Stimulated activated CD4-positive, alpha-beta T cell treated with anti-CD3 and anti-CD28 coated beads, Interleukin-15, amount 100 ng/mL, for 48 hours (primary cell): ENCODE results near the gene CYTH3.
"Not testable (repeated sequence)": the region's sequence is repeated elsewhere in the genome, so short reads cannot be mapped to it uniquely, and the experiment has no call there.

Source experiments
- DNase-seq, 2 donors: peaks; one replicate each; pipeline ENCODE4 v3.0.0-alpha.2; 2020; ENCODE audit warnings: low read depth in 2 of 2

CYTH3 gene

DNA sequence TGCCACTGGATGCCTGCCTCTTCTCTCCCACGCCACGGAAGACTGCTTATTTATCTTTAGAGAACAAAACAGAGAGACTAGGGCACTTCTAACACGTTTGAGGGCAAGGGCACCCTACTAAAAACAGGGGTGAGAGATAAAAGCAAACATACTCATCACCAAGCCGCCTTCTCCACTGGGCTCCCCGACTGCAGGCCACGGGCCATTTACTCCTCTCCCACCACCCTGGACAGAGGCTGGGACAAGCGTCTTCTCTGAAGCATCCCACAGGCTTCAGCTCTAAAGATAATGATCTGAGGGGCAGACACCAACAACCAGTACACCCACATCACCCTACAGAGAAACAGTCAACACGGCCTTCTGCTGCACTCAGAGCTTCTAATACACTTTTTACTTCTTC is 78.7 kb downstream of the CYTH3 start:
- no peak for DNase-seq

DNA sequence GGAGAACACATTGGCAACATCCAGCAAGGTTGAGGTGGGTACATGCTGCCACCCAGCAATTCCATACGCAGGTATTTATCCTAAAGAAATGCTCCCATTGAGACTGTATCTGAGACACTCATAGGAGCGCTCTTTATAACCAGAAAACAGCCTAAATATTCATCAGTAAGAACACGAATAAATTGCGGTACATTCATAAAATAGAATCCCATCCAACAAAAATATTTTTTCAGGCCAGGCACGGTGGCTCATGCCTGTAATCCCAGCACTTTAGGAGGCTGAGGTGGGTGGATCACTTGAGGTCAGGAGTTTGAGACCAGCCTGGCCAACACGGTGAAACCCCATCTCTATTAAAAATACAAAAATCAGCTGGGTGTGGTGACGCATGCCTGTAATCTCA is 81.9 kb downstream of the CYTH3 start:
- not testable (repeated sequence) for DNase-seq

DNA sequence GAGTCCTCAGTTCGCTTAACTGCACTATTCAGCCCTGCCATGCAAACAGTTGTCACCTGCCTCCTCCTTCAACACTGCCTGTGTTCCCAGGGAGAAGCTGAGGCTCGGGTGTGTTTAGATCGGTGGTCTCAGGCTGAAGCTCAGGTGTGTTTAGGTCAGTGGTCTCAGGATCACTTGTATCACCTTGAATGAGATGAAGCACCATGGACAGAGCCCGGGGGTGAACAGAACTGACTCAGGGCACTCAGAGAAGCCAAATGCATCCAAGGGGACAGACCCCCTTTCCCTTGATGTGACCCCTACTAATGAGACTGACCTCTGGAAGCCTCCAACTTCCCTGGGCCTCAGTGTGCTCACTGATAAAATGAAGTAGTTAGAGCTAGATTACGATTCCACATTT is 84.0 kb downstream of the CYTH3 start:
- DNase-seq, result no peak

DNA sequence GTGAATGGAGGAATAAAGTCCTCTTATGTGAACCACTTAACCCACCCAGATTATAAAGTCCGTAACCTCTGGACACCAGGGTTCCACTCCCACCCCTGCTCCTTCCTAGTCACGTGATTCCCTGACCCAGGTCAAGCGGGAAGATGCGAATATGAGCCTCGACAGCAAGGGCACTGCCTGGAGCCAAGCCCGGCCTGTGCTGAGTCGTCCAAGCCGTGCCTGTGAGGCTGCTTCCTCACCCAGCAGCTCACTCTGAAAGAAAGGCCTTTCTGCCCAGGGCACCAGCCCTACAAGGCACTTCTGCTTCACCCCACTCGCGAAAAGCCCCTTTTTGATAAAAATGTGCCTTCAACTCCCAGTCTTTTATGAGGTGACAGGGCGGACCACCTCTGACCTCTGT is 85.8 kb downstream of the CYTH3 start:
- DNase-seq, result no peak

DNA sequence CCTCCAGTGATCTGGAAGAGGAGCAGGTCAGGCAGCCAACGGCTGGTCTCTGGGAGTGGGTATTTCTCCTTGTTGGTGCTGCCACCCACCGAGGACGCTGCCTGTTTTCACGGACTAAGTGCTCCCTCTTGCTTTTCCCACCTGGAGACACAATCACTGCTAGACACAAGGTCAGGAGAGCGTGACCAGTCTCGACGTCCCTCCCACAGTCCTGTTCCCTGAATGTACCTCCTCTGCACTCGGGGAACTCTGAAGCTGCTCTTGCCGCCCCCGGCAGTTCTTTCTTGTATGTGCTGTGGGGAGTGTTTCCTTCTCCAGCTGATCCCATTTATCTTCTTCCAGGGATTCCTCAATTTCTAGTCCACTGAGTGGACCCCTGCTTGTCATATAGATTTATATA is 89.4 kb downstream of the CYTH3 start:
- DNase-seq, result no peak

DNA sequence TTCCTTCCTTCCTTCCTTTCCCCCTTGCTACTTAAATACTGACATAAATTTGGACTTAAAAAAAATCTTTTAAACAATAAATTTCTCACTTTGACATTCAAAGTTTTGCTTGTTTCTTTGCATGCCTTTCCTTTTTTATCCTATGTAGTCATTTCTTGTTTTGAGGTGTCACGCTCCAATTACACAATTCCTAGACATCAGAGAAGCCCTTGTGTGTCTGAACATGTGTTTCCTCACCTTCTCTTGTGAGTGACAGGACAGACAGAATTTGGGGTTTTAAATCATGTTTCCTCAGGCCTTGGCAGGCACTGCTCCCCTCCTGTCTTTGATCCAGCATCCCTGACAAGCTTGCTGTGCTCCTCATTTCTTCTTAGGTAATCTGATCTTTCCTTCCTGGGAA is 91.3 kb downstream of the CYTH3 start:
- no peak for DNase-seq

DNA sequence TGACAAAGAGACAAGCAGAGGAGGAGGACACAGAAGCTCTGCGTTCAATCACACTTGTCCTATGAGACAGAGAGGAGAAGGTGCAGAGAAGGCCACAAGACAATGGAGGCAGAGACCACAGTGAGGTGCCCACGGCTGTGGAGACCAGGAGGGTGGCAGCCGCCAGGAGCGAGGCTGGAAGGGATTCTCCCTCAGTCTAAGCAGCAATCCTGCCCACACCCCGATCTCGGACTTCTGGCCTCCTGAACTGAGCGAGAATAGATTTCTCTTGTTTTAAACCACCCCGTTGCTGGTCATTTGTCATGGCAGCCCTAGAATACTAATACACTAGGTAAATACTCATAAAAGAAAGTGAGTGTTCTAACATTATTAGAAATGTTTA is 92.1 kb downstream of the CYTH3 start:
- DNase-seq, result no peak

DNA sequence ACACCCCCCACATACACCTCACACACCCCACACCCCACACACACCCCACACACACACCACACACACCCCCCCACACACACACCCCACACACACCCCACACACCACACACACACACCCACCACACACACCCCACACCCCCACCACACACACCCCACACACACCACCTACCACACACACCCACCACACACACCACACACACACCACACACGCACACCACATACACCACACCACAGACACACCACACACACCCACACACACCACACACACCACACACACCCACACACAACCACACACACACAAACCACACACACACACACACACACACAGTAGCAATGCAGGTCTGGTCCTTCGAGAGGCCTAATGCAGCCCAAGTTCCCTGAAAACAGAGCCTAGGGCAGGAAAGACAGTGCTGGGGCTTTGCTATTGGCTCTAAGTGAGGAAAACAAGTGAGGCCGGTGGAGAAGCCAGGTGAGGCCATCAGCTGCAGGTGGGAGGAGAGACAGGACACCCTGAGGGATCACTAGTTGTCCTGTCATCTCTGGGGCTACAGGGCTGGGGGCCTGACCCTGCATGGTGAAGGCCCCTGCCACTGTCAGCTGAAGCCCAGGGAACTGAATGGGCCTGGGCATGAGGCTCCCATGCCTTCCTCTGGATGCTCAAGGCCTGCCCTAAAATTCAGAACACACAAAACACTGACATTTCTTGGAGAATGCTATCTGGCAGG is 92.6 kb downstream of the CYTH3 start:
- no peak for DNase-seq

DNA sequence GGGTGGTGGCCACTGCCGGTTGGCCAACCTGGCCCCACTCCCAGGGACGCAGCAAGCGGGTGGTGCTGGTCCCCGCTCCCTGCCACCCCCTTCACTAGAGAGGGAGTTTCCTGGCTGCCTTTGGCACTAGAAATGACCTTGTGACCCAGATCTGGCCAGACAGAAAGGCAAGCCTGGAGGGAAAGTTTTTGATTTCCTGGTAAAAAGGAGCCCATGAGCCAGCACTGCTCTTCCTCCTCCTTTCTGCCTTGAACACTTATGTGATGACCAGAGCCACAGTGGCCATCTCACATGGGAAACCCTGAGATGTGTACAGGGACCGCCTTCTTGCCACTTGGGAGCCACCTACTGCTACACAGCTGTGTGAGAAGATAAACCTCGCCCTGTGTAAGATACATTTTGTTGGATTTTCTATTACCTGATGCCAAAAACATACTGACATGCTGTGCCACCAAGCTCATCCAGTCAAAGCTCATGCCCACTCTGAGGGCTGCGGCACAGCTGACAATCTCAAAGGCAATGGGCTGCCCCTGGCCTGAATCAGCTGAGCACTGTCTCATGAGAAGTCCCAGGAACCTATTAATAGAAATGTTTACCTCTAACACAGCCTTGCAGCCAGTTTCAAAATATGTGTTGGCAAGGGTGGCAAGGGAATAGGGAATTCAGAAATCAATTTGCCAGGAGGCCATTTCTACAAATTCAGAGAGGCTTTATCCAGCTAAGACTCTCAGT is 94.0 kb downstream of the CYTH3 start:
- DNase-seq, result no peak

DNA sequence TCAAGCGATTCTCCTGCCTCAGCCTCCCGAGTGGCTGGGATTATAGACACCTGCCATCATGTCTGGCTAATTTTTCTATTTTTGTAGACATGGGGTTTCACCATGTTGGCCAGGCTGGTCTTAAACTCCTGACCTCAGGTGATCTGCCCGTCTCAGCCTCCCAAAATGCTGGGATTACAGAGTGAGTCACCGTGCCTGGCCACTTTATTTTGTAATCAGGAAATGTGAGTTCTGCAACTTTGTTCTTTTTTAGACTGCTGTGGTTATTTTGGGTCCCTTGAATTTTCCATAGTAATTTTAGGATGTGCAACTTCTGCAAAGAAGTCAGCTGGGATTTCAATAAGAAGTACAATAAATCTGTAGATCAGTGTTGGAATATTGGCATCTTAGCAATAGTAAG is 96.8 kb downstream of the CYTH3 start:
- DNase-seq, result no peak

DNA sequence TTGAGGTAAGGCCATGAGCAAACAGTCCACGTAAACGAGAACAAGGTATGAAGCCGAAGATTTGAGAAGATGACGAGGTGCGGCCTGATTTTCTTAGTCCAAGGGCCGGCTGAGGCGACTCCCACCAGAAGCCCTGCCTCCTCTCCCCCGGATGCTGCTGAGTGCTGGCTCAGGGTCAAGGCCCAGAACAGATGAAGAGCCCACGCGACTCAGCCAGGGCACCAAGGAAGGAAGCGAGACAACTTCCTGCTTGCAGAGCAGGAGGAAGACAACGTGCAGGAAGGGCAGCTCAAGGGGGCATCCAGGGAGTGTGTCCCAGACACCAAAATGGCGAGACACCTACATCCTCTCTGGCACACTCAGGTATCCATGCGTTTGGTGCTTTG is 99.5 kb downstream of the CYTH3 start:
- no peak for DNase-seq

DNA sequence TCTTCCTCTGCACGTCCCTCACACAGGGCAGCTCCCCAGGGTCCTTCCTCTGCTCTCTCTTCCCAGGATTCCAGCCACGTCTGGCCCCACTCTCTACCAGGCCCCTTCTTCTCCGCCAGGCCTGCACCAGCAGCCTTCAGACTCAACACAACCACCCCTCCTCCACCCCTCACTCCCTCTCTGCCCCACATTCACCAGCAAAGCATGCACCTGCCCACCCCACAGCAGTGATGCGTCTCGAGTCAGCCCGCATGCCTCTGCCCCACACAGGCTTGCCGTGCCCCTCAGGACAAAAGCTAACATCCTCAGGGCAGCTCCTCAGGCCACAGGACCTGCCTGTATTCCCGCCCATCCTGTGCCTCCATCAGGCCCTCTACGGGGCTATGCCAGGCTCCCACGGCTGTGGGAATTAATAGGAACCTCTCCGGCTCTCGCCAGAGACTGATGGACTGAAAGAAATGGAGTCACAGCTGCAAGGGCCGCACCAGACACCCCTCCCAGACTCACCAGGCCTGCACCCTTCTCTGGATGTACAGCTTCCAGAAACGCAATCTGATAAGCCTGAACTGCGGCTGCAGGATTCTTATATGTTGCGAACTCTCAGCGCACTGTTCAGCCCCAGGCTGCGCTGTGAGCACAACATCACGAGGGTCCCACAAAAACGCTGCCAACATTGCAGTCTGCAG is 100.1 kb downstream of the CYTH3 start:
- no peak for DNase-seq

DNA sequence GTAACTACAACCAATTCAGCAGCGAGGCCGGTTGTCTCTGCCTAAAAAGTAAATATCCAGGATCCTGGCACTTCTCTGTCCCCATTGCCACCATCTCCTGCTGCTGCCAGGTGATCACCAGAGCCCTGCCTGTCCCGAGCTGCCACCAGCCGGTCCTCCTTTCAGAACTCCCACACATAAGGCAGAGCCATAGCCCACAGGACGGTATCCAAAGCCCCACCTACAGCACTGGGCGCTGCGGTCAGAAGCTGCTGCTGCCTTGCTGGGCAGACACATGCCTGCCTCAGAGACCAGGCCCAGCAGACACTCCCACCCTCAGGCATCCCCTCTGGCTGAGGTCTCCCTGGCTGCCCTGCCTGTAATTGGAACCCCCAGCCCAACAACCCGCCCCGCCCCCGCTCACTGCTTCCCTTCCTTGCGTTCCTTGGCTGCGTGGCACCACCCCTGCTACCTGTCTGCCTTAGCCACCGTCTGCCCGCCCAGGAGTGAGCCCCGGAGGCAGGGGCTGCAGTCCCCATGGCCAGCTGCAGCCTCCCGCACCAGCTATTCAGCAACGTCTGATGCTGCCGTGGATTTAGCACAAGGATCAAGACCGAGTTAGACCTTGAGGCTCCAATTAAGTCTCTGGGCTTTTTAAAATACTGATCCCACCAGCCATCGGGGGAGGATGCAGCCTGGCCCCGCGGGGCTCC is 100.7 kb downstream of the CYTH3 start:
- no peak for DNase-seq

DNA sequence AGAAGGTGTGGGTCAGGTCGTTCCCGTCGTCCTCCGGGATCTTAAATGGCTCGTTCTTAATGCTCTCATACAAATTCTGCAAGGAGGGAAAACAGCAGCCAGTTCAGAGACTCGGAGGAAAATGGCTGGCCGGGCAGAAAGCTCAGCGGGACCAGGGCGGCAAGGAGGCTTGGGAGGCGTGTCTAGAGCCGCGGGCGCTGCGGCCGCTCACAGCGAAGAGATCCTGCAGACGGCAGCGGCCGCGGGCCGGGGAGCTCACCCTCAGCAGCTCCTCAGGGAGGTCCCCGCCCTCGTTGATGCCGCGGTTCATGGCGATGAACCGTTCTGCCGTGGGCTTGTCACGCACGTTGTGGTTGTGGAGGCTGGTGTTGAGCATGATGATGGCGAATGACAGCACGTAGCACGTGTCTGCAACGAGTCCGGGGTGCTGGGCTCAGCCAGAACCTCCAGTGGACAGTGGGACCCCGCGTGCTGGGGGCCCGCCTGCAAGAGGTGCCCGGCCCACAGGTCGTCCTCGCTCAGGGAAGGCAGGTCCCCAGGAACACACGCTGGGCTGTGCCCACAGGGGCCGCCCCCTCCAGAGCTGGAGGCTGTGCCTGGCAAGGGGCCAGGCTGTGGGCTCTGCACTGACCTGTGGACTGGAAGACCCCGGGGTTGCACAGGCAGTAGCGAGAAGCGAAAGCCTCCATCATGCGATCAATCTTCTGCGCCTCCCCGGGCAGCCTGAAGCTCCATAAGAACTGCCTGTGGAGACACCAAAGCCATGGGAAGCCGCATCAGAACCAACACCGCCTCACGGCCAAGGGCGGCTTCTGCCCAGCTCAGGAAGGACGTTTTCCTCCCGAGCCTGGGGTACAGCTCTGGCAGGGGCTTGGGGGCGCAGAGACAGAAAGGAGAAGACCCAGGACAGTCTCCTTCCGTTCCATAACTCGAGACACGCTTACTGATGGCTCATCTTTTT is 101.6 kb downstream of the CYTH3 start:
- DNase-seq, result no peak

DNA sequence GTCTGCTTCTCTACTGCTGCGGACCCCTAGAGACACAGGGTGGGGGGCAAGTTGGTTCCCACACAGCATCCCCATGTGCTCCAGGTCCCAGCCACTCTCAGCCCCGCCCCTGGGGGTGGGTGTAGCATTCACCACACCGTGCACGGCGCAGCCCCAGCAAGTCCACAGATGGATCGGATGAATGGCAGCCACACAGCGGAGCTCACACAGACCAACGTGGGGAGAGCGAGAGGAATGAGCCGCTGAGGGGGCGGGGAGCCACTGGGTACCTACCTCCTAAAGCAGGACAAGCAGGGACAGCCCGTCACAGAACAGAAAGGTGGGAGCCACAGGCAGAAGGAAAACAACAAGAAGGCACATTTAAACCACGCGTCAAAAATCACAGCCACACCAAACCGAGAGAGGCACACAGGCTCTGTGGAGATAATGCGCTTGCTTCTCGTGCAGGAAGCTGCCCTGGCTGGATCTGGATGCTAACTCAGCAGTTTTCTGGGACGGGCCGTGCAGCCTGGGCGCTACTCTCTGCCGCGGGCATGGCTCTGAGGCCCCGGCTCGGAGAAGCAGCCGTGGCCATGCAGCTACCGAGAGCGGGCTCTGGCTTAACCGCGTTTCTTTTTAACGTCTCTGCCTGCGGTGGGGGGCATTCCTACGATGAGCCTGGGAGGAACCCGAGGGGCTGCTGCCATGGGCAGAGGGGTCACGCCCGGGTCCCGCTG is 102.5 kb downstream of the CYTH3 start:
- DNase-seq, result no peak

DNA sequence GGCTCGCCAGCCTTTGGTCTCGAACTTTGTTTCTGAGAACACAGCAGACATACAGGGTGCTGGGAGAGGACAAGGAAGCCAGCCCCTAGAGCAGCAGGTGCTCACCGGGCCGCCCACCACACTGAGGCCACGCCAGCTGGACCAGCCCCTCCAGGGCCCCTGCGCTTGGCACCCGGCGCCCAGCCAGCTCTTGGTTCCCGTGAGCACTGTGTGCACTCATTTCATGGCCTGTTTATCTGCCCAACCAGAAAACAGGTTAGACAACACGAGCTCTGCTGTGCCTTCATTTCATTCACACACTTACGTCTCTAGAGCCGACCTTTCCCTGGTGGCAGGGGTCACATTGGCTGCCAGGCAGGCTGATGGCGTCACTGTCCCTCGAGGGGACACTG is 104.0 kb downstream of the CYTH3 start:
- no peak for DNase-seq

DNA sequence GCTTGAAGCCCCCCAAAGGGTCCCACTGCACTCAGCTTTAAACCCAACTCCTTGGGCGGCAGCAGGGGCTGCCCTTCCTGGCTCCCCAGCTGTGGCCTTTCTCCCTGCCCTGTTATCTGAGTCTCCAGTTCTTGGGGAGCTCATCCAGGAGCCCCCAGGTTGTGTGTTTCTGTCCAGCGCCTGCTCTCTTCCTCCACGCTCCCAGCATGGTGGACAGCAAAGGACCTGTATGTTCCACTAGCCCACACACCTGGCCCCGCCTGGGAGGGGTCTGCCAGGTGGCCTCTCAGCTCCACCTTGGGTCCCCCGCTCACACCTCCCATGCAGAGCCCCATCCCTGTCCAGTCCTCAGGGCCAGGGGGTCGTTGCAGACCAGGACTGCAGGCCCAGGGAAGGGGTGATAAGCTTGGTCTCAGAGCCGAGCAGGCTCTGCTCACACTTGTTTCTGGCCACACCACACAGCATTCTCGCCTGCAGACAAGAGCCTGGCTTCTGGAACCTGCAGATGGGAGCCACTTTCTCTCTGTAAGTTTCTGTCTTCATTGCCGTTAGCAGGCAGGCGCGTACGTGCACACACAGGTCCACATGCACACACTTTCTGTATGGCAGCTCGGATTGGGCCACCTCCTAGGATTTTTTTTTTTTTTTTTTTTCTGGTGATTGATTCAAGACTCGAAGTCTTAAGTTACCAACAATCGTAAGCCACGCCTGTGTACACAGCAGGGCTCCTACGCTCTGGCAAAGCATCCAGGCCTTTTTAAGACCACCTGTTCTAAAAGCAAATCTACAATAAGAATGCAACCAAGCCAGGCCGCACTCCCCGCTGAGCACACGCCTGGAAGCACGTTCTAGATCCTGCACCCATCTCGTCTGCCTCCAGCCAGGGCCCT is 104.6 kb downstream of the CYTH3 start:
- DNase-seq, result no peak

DNA sequence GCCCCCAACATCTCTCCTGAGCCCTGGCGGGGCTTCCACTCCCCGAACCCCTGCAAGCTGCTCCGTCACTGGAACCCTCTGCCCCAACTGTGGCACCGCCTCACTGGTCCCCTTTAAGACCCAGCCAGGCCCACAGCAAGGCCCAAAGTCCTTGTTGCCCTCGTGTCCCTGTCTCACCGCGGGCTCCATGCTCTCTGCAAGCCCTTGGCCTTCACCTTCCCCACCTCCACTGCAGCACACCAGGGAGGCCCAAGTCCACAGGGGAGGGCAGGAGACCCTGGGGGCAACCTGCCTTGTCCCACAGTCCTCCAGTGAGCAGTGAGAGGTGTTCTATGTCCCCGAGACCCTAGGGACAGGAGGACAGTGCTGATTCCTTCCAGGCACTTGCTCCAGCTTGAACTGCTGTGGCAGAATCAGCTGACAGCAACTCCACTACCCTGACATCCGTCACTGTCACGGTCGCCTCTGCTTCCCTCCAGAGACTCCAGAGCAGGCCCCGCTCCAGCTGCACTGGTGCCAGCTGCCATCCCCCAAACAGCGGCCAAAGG is 105.3 kb downstream of the CYTH3 start:
- no peak for DNase-seq

DNA sequence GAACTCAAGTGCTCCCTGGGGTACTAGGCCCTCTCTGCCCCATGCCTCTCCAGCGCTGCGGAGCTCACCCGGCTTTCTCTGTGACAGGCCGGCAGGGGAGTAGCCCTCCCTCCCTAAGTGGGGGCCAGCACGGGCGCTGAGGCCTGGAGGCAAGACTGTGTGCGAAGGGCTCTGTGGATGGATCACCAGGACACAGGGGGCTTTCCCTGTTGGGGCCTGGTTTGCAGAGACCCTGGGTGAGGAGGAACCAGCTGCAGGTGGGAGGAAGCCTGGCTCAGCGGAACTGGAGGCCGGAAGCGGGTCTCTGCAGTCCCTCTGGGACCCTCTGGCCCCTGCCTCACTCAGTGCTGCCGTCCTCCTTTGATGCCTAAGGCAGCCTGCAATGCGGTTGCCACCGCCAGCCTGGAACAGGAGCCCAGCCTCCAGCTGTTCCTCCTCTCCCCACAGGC is 106.0 kb downstream of the CYTH3 start:
- no peak for DNase-seq
